ENCODE results near the gene RALGAPA2.
"Not testable (repeated sequence)": the region's sequence is repeated elsewhere in the genome, so short reads cannot be mapped to it uniquely, and the experiment has no call there.

The RALGAPA2 gene

DNA sequence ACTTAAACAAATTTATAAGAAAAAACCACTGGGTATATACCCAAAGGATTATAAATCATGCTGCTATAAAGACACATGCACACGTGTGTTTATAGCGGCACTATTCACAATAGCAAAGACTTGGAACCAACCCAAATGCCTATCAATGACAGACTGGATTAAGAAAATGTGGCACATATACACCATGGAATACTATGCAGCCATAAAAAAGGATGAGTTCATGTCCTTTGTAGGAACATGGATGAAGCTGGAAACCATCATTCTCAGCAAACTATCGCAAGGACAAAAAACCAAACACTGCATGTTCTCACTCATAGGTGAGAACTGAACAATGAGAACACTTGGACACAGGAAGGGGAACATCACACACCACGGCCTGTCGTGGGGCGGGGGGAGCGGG, 169.1 kb downstream of the RALGAPA2 start:
- DNase-seq (ENCODE audit: low read depth in 2 of 2): not testable (repeated sequence)

DNA sequence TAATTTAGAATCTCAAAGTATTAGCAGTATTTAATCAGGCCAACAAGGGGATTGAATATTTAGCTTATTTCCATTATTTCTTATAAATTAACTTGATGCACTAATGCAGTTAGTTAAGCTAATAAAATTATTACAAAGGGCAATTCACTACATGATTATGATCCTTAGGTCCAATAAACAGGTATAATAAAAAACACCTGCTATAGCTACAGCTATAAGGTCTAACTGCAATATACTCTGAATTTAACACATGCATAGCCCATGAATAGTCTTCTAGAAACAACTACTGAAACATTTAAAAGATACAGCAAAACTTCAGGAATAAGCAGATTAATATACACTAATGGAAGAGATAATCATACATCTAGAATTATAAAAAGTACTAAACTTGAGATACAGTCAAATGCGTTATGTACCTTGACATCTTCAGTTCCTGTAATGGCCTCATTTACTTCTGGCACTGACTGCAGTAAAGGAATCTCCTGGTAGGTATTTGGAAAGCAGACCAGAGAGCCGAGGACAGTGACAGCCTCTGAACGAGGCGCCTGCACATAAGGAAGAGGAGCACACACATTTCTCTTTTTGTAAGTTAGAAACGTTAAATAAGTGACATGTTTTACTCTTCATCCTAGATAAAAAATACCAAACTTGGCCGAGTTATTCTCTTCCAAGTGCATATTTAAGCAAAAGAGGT, 176.1 kb downstream of the RALGAPA2 start:
- no peak for DNase-seq (ENCODE audit: low read depth in 2 of 2)

DNA sequence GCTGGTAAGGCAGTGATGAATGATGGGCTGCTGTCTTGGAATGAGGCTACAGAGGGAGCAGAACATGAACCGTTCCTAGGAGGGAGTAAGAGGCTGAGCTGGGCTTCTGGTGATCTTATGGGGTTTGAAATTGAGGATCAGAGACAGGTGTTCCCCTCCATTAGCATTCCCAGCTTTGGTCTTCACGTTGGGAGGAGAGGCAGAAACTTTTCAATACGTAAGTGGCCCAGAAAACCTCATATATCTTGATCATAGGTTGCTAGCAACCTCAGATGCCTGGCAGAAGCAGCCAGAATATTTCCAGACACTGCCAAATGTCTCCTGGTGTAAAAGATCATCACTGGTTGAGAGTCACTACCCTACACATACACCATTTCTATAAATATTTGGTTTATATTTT, 177.4 kb downstream of the RALGAPA2 start:
- DNase-seq (ENCODE audit: low read depth in 2 of 2): no peak

DNA sequence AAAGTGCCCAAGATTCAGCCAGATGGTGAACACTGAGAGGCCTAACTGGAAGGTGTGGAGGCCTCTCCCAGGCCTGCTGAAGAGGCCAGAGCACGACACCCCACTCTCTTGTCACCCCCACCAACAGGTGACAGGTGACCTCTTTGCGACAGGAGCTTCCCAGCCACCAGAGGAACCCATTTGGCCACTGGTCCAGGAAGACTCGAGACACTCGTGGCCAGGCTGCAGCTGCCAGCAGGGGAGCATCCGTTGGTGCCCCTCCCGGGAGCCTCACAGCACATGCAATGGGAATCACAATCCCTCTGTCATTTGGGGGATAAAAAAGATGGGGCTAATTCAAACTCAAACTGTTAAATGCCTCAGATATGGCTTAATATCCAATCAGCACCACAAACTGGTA, 181.2 kb downstream of the RALGAPA2 start:
- DNase-seq (ENCODE audit: low read depth in 2 of 2): no peak

DNA sequence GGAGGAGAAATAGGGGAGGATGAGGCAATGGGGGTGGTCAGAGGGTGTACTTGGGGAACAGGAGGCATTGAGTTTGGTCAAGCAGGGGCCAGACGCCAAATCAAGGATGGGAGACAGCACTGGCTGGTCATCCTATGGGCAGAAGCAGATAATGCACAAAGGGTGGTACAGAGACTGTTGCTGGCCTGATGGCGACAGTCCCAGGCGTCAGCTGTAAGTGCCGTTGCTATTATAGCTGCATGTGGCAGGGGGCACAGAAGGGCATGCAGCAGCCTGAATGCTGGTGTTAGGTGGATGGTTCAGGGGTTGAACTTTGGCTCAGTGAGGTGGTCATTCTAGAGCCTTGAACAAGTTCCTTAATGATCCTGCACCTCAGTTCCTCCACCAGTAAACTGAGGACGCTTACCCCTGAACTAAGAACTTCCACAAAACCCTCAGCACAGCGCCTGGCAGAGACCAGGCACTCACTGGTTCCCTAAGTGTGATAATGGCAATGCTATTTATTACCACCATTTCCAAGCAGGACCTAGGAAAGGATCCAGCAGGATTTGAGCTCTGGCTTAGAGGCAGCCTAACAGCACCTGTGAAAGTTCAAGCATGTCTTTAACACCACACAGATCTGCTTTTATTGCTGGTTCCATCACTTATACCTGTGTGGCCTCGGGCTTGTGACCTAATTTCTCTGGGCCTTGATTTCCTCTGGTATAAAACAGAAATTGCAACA, 181.9 kb downstream of the RALGAPA2 start:
- no peak for DNase-seq (ENCODE audit: low read depth in 2 of 2)

DNA sequence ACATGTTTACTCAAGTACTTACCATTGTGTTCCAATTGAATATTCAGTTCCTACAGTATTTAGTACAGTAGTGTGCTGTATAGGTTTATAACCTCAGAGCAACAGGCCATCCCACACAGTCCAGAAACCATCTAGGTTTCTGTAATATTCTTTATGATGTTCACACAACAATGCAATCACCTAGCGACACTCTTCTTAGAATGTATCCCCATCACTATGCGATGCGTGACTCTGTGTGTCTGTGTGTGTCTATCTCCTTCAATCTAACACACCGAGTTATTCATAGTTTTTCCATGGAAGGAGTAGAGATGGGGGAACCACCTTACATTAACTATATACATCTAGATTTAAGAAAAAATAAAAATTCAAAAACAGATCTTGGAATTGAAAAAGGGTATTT, 182.8 kb downstream of the RALGAPA2 start:
- DNase-seq (ENCODE audit: low read depth in 2 of 2): no peak

DNA sequence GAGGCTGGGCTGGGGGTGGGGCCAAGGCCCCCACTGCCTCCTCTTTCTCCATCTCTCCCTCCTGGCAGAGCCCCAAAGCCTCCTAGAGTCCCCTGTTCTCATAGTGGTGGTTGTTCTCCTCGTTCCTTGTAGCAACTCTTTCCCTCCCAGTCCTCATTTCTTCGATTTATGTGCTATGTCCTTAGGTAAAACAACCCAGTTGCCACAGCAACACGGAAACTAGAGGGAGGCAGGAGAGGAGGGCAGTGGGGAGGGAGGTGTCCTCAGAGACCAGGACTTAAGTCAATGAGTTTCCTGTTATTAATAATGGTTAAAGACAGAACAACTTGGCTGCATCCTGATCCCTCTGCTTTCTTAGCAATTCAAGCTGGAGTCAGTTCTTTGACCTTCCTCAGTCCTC, 183.6 kb downstream of the RALGAPA2 start:
- no peak for DNase-seq (ENCODE audit: low read depth in 2 of 2)

DNA sequence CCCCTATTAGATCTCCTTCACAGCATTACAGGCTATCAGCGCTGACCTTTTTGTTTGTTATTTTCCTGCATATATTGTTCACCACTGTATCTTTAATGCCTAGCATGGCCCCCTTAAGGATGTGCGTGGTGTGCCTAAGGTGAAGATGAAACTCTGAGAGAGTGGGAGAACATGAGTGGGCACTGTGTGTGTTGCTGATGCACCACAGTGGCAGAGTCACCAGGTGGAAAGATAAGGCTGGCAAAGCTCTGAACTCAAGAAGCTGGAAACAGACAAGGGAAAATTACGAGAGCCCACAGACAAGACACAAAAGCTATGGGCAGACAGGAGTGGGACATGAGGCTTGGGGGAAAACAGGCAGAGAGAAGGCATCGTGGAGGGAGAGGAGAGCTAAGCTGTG, 184.8 kb downstream of the RALGAPA2 start:
- DNase-seq (ENCODE audit: low read depth in 2 of 2): no peak

DNA sequence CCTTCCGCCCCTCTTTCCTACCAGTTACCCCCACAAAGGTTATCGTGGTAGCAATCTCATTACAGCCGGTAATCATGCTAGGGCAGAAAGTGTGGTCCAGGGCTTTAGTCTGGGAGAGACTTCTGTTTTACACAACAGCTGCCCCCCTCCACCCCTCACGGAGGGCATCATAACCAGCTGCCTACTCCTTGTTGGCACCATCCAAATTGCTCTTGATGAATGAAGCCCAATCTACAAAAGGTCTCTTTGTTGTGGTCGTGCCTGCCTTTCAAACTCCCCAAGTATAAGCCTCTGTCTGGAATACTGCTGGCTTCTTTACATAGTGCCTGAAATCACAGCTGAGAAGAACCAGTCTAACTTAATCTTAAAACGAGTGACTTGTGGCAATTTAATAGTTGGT, 186.7 kb downstream of the RALGAPA2 start:
- DNase-seq (ENCODE audit: low read depth in 2 of 2): no peak

DNA sequence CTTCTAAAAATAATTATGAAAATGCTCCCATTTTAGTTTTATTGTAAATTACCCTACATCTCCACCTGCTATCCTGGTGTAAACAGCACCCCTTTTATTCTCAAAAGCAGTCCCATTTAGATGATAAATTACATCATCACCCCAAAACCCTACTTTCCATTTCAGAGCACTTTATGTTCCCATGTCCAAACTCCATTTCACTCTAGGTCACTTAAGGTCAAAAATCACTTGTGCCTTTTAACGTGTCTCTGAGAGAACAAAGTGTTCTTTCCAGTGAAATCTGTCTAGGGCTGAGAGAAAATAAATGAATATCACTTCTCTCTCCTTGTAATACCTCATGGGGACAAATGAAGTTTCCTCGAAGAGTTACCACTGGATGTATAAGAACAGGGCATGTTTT, 187.2 kb downstream of the RALGAPA2 start:
- no peak for DNase-seq (ENCODE audit: low read depth in 2 of 2)

DNA sequence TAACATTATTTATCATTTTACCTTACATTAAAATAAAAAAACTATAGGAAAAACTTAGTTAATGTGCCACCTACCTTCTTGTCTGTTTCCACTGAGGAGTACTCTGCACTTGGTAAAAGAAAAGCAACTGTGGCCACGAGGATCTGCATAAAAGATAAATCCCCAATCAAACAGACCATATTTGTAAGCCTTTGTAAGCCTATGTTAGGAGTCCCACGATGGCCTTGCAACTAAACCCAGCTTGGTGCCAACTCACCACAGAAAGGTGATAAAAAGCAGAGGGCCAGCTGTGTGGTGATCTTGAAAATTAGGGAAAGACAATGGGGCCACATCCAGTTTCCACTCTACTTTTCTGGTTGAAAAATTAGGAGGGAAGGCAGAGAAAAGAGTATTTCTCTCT, 187.7 kb downstream of the RALGAPA2 start:
- no peak for DNase-seq (ENCODE audit: low read depth in 2 of 2)

DNA sequence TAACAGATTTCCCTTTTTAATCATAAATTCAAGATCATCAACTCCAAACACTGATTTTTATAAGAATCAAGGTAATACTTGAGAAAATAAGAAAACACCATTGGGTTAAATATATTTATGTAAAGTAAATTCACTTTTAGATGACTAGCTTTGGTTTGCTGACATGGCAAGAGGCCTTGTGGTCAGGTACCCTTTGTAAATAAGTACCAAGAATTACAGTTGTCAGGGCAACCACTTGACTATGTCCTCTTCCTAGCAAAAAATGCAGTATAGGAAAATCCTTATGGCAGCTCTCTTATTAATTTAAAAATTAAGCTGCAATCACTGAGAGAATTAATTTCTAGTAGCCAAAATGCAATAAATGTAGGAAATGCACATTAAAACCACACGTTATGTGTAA, 190.7 kb downstream of the RALGAPA2 start:
- no peak for DNase-seq (ENCODE audit: low read depth in 2 of 2)

DNA sequence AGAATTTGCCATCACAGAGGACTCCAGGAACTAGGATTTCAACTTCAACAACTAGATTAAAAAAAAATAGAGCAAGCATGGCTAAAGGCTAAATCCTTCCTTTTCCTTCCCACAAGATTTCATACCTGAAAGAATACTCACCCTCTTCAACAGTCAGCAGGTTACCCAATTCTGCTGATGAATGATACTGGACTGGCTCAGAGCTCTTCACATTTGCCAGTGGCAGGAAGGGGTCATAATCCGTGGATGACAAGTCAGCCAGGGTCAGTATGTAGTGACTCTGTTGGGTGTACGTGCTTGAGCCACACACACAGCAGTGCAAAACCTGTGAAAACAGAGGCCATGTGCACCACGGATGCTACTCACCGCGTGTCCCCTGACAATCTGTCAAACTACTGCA, 191.7 kb downstream of the RALGAPA2 start:
- no peak for DNase-seq (ENCODE audit: low read depth in 2 of 2)

DNA sequence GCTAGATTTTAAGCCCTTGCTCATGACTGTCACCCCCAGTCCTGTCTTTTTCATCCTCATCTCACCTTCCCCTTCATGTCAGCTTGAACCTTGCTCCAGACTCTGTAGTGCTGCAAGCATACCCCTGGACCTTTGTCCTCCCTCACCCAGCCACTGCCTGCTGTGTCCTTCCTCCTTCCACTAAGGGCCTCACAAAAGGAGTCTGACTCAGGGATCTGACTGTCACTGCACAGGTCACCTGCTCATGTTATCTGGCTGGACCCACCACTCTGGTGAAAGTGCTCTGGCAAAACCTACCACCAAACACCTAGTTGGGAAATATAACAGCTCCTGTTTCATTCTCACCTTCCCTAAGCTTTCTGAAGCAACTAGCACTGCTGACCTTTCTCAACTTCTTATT, 193.2 kb downstream of the RALGAPA2 start:
- no peak for DNase-seq (ENCODE audit: low read depth in 2 of 2)

DNA sequence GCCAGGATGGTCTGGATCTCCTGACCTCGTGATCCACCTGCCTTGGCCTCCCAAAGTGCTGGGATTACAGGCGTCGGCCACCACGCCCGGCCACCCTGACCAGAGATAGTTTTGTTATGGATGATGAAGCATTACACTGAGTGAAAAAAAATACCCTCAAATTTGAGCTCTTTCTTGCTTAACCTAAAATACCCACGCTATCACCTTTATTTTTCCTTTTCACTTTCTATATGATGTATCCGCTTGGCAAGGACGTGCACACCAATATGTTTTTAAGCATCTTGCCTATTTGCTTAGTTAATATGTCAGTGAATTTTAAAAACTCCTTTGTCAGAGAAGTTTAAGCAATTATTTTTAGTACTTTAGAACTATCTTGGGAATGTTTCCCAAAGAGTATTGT, 194.2 kb downstream of the RALGAPA2 start:
- no peak for DNase-seq (ENCODE audit: low read depth in 2 of 2)

DNA sequence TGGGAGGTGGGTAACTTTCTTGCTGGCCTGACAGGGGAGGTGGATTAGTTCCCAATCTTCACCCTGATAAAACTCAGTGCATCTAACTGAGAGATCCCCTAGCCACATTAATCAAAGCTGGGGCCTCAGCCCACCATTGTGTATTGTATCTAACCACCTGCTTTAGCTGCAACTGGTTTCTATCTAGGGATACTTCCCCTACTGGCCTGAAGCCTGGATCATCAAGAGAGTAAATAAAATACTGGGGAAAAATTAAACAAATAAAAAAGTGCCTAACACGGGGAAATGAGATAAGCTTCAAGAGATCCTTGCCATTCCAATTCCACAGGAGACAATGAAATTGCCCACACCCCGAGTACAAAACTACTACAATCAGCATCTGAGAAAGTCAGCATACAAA, 195.1 kb downstream of the RALGAPA2 start:
- no peak for DNase-seq (ENCODE audit: low read depth in 2 of 2)

DNA sequence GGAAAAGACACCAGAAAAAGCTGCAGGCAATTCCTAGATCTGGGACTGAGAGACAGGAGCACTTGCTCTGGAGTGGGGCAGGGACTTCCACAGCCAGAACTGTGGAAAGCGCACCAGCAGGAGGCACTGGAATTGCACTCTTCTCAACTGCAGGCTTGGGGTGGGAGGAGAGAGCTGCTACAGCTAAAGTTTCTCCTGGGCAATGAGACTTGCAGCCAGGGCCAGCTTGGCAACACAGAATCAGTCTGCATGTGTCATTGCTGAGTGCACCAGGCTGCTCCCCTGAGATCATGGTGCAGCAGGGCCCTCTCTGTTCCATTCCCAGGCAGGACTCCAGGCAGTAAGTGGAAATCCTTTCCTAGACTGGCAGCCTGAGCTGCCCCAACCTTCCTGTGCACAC, 198.7 kb downstream of the RALGAPA2 start:
- no peak for DNase-seq (ENCODE audit: low read depth in 2 of 2)

DNA sequence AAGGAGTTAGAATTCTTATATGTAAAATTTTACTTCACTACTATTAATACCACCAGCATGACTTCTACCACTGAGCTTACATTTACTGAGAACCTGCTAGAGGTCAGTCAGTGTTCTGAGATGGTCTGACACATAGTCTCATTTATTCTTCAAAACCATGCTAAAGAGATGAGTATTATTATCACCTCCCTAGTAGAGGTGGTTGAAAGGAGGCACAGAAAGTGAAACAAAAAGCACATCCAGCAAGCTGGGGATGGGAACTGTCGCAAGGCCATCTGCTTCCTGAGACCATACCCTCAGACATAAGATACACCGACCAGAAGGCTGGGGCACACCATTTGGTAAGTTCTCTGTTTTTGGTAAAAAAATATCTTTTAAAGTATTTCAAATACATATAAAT, 206.9 kb downstream of the RALGAPA2 start:
- no peak for DNase-seq (ENCODE audit: low read depth in 2 of 2)

DNA sequence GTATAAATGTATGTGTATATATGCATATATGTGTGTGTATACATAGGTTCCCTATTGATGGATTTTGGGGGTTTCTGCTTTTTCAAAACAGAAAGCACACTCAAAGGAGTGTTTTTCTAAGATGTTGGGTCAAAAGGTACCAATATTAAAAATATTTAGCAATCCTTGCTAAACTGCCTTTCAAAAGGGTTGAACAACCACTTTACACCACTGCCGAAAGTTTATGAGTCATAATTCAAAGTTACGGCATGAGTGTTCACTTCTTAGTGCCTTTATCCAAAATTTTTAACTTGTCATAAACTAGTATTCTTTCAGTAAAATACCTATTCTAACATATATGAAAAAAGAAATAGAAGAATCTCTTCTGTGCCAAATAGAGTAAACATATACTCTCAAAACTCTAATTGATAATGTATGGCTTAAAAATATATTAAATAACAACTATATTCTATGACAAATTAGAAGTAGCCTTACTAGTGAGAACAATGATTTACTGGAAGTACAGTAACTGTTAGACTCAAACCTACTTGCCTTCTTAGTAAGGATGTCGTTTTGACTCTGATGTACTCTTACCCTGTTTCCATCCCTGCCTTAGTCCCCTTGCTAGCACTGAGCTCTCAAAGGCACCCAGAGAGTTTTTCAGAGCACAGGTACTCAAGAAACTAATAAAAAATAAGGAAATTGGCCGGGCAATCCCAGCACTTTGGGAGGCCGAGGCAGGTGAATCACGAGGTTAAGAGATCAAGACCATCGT, 208.5 kb downstream of the RALGAPA2 start:
- no peak for DNase-seq (ENCODE audit: low read depth in 2 of 2)

DNA sequence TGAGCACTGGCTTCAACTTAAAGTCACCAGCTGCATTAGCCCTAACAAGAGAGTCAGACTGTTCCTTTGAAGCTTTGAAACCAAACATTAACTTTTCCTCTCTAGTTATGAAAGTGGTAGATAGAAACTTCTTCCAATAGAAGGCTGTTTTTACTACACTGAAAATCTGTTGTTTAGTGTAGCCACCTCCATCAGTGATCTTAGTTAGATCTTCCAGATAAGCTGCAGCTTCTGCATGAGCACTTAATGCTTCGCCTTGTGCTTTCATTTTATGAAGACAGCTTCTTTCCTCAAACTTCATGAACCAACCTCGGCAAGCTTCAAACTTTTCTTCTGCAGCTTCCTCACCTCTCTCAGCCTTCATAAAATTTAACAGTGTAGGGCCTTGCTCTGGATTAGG, 211.3 kb downstream of the RALGAPA2 start:
- no peak for DNase-seq (ENCODE audit: low read depth in 2 of 2)

DNA sequence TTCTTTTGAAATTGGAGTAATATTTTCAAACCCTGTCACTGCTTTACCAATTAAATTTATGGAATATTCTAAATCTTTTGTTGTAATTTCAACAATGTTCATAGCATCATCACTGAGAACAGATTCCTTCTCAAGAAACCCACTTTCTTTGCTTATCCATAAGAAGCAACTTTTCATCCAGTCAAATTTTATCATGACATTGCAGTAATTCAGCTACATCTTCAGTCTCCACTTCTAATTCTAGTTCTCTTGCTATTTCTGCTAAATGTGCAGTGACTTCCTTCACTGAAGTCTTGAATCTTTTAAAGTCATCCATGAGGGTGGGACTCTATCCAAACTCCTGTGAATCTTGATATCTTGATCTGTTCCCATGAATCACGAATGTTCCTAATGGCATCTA, 212.1 kb downstream of the RALGAPA2 start:
- no peak for DNase-seq (ENCODE audit: low read depth in 2 of 2)

DNA sequence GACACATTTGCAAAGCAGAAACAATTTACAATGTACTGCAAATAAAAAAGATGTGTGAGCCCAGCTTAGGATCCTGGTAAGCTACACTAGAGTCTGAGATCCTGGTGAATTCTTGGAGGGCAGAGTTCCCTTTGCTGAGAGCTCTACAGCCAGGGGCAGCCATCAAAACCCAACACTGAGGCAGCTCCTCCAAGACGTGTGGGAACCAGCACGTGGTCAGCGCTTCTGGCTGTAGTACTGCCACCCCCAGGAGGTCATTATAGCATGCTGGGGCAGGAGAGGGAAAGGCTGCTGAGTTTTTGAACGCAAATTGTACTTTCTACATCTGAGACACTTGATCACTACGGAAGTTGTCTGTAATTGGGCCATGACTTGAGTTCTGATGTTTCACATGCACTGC, 213.0 kb downstream of the RALGAPA2 start:
- DNase-seq (ENCODE audit: low read depth in 2 of 2): no peak
